ENCODE results near the gene GBX1. TPM values are rescaled to one million over a fixed set of nuclear protein-coding genes. Genes with fewer than 3 reads are reported as not detected.

The GBX1 gene
- polyA plus RNA-seq, 2 of the 4 experiments (the other 2 are of a cell fraction): not detected

GRCh38 chr7:151107882-151108281 lies 59.6 kb downstream of the GBX1 start (continued):
- TF ChIP-seq ELK1 (IDR thresholded peaks at IDR 0.05; ENCODE audit: low read depth, low read length): no peak
- TF ChIP-seq FOSL2 (IDR thresholded peaks at IDR 0.05): no peak
- TF ChIP-seq FOSL2 (CRISPR knock-in tag; IDR thresholded peaks at IDR 0.05): no peak
- no peak for TF ChIP-seq RARB (CRISPR knock-in tag; IDR thresholded peaks at IDR 0.05)
- TF ChIP-seq SREBF2 (IDR thresholded peaks at IDR 0.05): no peak
- no peak for TF ChIP-seq ZC3H11A (IDR thresholded peaks at IDR 0.05)
- no peak for TF ChIP-seq CTCF (IDR thresholded peaks at IDR 0.05)

GRCh38 chr7:151104411-151105235 lies 62.9 kb downstream of the GBX1 start:
- no peak overlapping the region for H3K4me2 ChIP-seq
- H3K27ac ChIP-seq: no peak overlapping the region
- H3K4me3 ChIP-seq: no peak overlapping the region
- POLR2A ChIA-PET: no interaction called here
- DNase-seq (ENCODE audit: low read depth in 1 of 2, low spot score in 1 of 2) (no peak), FAIRE-seq (no peak), ATAC-seq (no peak)
- H3K9me3 ChIP-seq: no peaks in the 10 kb centered on the region
- TF ChIP-seq POLR2A (IDR thresholded peaks at IDR 0.05; ENCODE audit: low read length): no peak
- TF ChIP-seq USF2 (IDR thresholded peaks at IDR 0.05): no peak
- no peak for TF ChIP-seq PHF8 (IDR thresholded peaks at IDR 0.05; ENCODE audit: borderline replicate concordance, low read depth)
- no peak for TF ChIP-seq ELK1 (IDR thresholded peaks at IDR 0.05; ENCODE audit: low read depth, low read length)
- WGBS (ENCODE audit: missing lambda C conversion rate): 92% methylated on average over 23 of the region's 23 CpGs
- CTCF ChIA-PET: interaction anchor here (1.0 to 14.7 kb wide), 6 partner anchors 18 to 142 kb away, joined by 3 to 412 read pairs (median 6); partner anchors contain the start of genes AGAP3, FASTK and TMUB1
- peaks cover 4% of the 10 kb centered on the region; the same call in 2 of the 3 replicates for H3K4me1 ChIP-seq

- ChIA-PET POLR2A (no interaction called here), CTCF (interaction anchor here (1.0 to 14.7 kb wide), 5 partner anchors 17 to 118 kb away, joined by 3 to 412 read pairs (median 4); partner anchors contain the start of genes AGAP3, FASTK and TMUB1)
- no peak for ATAC-seq
- 91% methylated on average over 12 of the region's 12 CpGs for WGBS (ENCODE audit: missing lambda C conversion rate)
- Histone ChIP-seq H3K4me3 (no peak overlapping the region), H3K27ac (no peak overlapping the region), H3K9me3 (no peaks in the 10 kb centered on the region), H3K4me1 (no peaks in the 10 kb centered on the region; the same call in 2 of the 3 replicates), H3K4me2 (no peak overlapping the region)
- FAIRE-seq: no peak
- TF ChIP-seq JUNB (IDR thresholded peaks at IDR 0.05) (no peak), ESRRA (IDR thresholded peaks at IDR 0.05; ENCODE audit: borderline replicate concordance, low read length) (no peak), CBX8 (IDR thresholded peaks at IDR 0.05) (no peak), TFCP2L1 (CRISPR knock-in tag; IDR thresholded peaks at IDR 0.05) (no peak), PBX3 (IDR thresholded peaks at IDR 0.05) (no peak), USF2 (IDR thresholded peaks at IDR 0.05) (no peak), CBX2 (IDR thresholded peaks at IDR 0.05; ENCODE audit: borderline replicate concordance, low read depth) (no peak), RARB (CRISPR knock-in tag; IDR thresholded peaks at IDR 0.05) (no peak), POLR2AphosphoS2 (conservative IDR thresholded peaks at IDR 0.05; ENCODE audit: low read length) (no peak), CEBPB (IDR thresholded peaks at IDR 0.05) (no peak), ATOH8 (CRISPR knock-in tag; IDR thresholded peaks at IDR 0.05; ENCODE audit: low read depth) (no peak), MYC (IDR thresholded peaks at IDR 0.05; ENCODE audit: borderline replicate concordance, low read length) (no peak), MAZ (IDR thresholded peaks at IDR 0.05; ENCODE audit: borderline replicate concordance, low read depth, low read length) (no peak)
- DNase-seq (ENCODE audit: low read depth in 1 of 2, low spot score in 1 of 2): no peak
Observed at GRCh38 chr7:151103973-151104372, 63.5 kb downstream of the GBX1 start.
